GM12878 (cell line): Measurements from ENCODE around the gene ARL16.
"Not testable (repeated sequence)": the region's sequence is repeated elsewhere in the genome, so short reads cannot be mapped to it uniquely, and the experiment has no call there.

Source experiments
- CBFB ChIP-seq: IDR thresholded peaks from 2 replicates; pipeline ENCODE4 v1.6.1; 2016; ENCODE audit warnings: antibody characterized with exemption, low read depth
- NR2F1 ChIP-seq: fragments of 450-650 bp; conservative IDR thresholded peaks from 2 replicates; pipeline ENCODE4 v1.6.1; 2017; ENCODE audit warnings: mild to moderate bottlenecking
- POLR2A ChIP-seq: IDR thresholded peaks from 2 replicates; pipeline ENCODE4 v1.6.1; 2011; ENCODE audit warnings: low read depth, mild to moderate bottlenecking, low read length
- RAD51 ChIP-seq: fragments of 450-650 bp; IDR thresholded peaks from 2 replicates; pipeline ENCODE4 v1.6.1; 2016; ENCODE audit warnings: moderate library complexity, mild to moderate bottlenecking, inconsistent platforms

DNA sequence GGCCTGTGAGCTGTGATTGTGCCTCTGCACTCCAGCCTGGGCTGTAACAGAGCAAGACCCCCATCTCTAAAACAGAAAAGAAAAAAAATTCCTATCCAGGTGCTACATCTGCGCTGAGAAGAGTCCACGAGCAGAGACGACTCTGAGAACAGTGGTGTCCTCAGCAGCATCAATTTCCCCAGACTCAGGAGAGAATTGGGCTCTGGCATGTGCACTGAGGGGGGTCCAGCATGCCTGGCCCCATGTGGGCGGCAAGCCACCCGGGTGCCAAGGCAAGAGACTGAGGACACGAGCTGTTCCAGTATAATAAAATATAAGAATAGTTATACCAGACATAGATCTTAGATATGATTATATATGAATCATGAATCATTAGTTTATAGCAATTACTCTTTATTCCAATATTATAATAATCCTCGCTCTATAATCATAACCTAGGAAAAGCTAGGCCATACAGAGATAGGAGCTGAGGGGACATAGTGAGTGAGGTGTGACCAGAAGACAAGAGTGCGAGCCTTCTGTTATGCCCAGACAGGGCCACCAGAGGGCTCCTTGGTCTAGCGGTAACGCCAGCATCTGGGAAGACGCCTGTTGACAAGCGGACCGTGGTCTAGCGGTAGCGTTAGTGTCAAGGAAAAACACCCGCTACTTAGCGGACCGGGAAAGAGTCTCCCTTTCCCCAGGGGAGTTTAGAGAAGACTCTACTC is 7.9 kb downstream of the ARL16 start:
- not testable (repeated sequence) for TF ChIP-seq POLR2A, CBFB, NR2F1, RAD51
